Measurements from ENCODE around the gene SIAE.
"Not testable (repeated sequence)": the region's sequence is repeated elsewhere in the genome, so short reads cannot be mapped to it uniquely, and the experiment has no call there.

SIAE gene

GRCh38 chr11:124623861-124624525 is 49.5 kb downstream of the SIAE start:
- DNase-seq (ENCODE audit: low read depth in 2 of 2), result no peak

GRCh38 chr11:124622531-124623451 is 50.7 kb downstream of the SIAE start, which contains the start of gene TBRG1:
Gene TBRG1 (plus strand): TSS chr11:124622864. CDS start chr11:124623084, 220 bp downstream.
- peak; percentile 77 to 81 for DNase-seq (ENCODE audit: low read depth in 2 of 2)

GRCh38 chr11:124618863-124619262 is 54.7 kb downstream of the SIAE start:
- no peak for DNase-seq (ENCODE audit: low read depth in 2 of 2)

GRCh38 chr11:124612567-124613246 is 60.8 kb downstream of the SIAE start:
- DNase-seq (ENCODE audit: low read depth in 2 of 2), result no peak

GRCh38 chr11:124612045-124612444 is 61.5 kb downstream of the SIAE start:
- DNase-seq (ENCODE audit: low read depth in 2 of 2), result no peak

GRCh38 chr11:124611064-124611463 is 62.5 kb downstream of the SIAE start, which contains the start of gene PANX3:
Gene PANX3 (plus strand): TSS chr11:124611428. CDS start chr11:124611557, 129 bp downstream.
- DNase-seq (ENCODE audit: low read depth in 2 of 2), result no peak

GRCh38 chr11:124610295-124610694 is 63.2 kb downstream of the SIAE start:
- DNase-seq (ENCODE audit: low read depth in 2 of 2), result no peak

- DNase-seq (ENCODE audit: low read depth in 2 of 2), result no peak
Measured at GRCh38 chr11:124608147-124608546, 65.4 kb downstream of the SIAE start.

- DNase-seq (ENCODE audit: low read depth in 2 of 2), result no peak
Measured at GRCh38 chr11:124605719-124606118, 67.8 kb downstream of the SIAE start.

- DNase-seq (ENCODE audit: low read depth in 2 of 2), result not testable (repeated sequence)
Measured at GRCh38 chr11:124602723-124603122, 70.8 kb downstream of the SIAE start.

- DNase-seq (ENCODE audit: low read depth in 2 of 2), result no peak
Measured at GRCh38 chr11:124602193-124602592, 71.3 kb downstream of the SIAE start.

GRCh38 chr11:124600621-124601320 is 72.8 kb downstream of the SIAE start:
- DNase-seq (ENCODE audit: low read depth in 2 of 2), result no peak

GRCh38 chr11:124597626-124598025 is 75.9 kb downstream of the SIAE start:
- no peak for DNase-seq (ENCODE audit: low read depth in 2 of 2)

GRCh38 chr11:124595302-124595701 is 78.2 kb downstream of the SIAE start:
- DNase-seq (ENCODE audit: low read depth in 2 of 2), result no peak

- no peak for DNase-seq (ENCODE audit: low read depth in 2 of 2)
Measured at GRCh38 chr11:124592627-124593026, 80.9 kb downstream of the SIAE start.

GRCh38 chr11:124591430-124591829 is 82.1 kb downstream of the SIAE start:
- no peak for DNase-seq (ENCODE audit: low read depth in 2 of 2)

GRCh38 chr11:124586238-124586860 is 87.2 kb downstream of the SIAE start:
- DNase-seq (ENCODE audit: low read depth in 2 of 2), result no peak

GRCh38 chr11:124584681-124585372 is 88.7 kb downstream of the SIAE start:
- no peak for DNase-seq (ENCODE audit: low read depth in 2 of 2)

- DNase-seq (ENCODE audit: low read depth in 2 of 2), result no peak
Measured at GRCh38 chr11:124583781-124584180, 89.8 kb downstream of the SIAE start.

All from stimulated activated CD8-positive, alpha-beta memory T cell treated with anti-CD3 and anti-CD28 coated beads, Interleukin-15, amount 100 ng/mL, for 48 hours (primary cell).